ENCODE data around the gene ZNF559.

The ZNF559 gene

DNA sequence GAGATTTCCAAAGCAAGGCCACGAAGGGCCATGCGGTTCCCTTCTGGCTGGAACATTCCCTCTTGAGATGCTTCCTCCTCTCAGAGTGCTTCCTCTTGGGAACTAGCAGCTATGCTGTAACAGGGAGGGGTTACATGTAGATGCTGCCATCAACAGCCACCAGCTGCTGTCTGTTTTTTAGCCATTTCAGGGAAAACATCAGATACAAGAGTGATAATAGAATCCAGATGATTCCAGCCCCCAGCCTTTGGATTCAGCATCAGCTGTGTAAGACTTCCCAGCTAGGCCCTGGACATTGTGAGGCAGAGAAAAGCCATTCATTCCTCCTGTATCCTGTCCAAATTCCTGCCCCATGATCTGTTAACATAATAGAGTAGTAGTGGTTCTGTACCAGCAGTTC lies 30.7 kb downstream of the ZNF559 start:
- no peak for DNase-seq

DNA sequence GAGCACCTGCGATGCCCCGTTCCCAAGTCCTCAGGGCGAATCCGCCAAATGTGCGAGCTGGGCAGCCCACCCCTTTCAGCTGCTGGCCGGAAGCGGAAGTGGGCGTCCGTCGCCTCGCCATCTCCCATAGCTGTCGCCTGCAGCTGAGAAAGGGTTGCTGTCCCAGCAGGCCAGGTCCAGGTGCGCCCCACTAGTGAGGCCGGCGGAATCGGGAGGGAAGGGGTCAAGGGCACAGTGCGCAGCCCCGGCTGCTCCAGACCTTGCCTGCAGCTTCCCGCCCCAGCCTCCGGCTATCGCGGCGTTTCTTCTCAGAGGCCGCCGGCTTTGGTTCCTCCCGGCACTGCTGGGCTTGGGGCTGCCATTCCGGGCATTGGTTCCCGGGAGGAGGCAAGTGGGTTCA lies 38.9 kb downstream of the ZNF559 start, which contains the start of gene ZNF177:
TSS of gene ZNF177 (plus strand) at position 109 of the 400 bp plus-strand sequence. CDS start 15,299 bp downstream, outside the sequence.
- peak; percentile 12 for DNase-seq

DNA sequence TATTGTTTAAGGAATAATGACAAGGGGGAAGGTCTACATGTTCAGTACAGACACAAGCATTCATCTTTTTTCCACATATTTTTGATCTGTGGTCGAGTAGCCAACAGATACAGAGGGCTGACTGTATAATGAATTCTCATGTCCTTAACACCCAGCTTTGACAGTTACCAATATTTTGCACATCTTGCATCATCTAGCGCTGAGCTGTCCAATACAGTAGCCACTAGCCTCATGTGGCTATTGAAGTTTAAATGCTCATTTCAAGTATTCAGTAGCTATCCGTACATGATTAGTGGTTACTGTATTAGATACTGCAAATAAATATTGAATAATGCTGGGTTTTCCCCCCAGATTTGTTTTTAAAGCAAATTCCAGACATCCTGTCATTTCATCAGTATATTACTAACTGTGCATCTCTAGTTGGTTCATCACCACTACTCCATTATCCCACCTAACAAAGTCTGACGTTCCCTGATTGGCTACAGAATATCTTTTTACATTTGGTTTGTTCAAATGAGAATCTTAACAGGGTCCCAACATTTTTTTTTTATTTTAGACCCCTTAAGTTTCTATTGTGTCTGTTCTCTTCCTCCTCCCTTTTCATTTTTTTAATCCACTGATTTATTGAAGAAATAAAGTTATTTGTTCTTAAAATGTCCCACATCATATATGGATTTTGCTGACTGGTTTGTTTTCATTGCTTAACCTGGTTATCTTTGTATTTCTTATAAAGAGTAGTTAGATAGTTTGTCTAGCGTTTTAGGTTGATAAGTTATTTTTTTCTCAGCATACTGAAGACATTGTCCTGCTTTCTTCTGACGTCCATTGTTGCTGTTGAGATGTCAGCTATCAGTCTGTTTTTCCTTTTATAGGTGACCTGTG lies 47.0 kb downstream of the ZNF559 start:
- no peak for DNase-seq

DNA sequence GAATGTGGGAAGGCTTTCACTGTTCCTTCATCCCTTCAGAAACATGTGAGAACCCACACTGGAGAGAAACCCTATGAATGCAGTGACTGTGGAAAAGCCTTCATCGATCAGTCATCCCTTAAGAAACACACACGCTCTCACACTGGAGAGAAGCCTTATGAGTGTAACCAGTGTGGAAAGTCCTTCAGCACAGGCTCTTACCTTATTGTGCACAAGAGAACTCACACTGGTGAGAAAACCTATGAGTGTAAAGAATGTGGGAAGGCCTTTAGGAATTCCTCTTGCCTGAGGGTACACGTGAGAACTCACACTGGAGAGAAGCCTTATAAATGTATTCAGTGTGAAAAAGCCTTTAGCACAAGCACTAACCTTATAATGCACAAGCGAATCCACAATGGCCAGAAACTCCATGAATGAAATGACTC lies 57.4 kb downstream of the ZNF559 start:
- no peak for DNase-seq
